IMR-90 (cell line): Measurements from ENCODE around the gene TOP2A. TPM values are rescaled to one million over a fixed set of nuclear protein-coding genes. Genes with fewer than 3 reads are reported as not detected.

Source experiments
- ATAC-seq: fragments of 200-7000 bp; cut with Tn5 transposase; 2 replicates; pipeline ENCODE4 v1.9.1; 2020; ENCODE audit warnings: low read depth, mild to moderate bottlenecking, moderate library complexity
- BruUV-seq: library from RNA; stranded (reverse); fragments of 400-500 nt; replicated peaks from 2 replicates; lab custom pipeline; 2021; lab: Mats Ljungman, UMichigan
- CTCF ChIA-PET: fragments of 300-600 bp; formaldehyde crosslinking; extraction: SDS; loops from one replicate; lab custom pipeline; 2021; ENCODE audit warnings: antibody characterized with exemption; lab: Yijun Ruan, JAX
- POLR2A ChIA-PET: fragments of 300-600 bp; sonication (Branson Sonifier 250); formaldehyde crosslinking; loops from one replicate; lab custom pipeline; 2022; ENCODE audit warnings: antibody characterized with exemption; ENCODE audit not compliant: unreplicated experiment; lab: Charles Lee
- DNase-seq: peaks from one replicate; pipeline ENCODE4 v3.0.0; 2013
- H2AFZ ChIP-seq: replicated peaks from 2 replicates; pipeline ENCODE3; 2013; ENCODE audit warnings: low read length, mild to moderate bottlenecking; ENCODE audit not compliant: poor library complexity
- H2AK5ac ChIP-seq: 2 replicates; pipeline ENCODE4 v1.6.1; 2013; ENCODE audit warnings: low read depth, low read length, inconsistent platforms
- H2AK9ac ChIP-seq: replicated peaks from 2 replicates; pipeline ENCODE3; 2013; ENCODE audit warnings: mild to moderate bottlenecking, low read depth, low read length, moderate library complexity; ENCODE audit not compliant: poor library complexity
- H2BK120ac ChIP-seq: 2 replicates; pipeline ENCODE4 v1.6.1; 2013; ENCODE audit warnings: low read depth, low read length, inconsistent platforms
- H2BK15ac ChIP-seq: 3 replicates; pipeline ENCODE4 v1.6.1; 2013; ENCODE audit warnings: low read depth, low read length, inconsistent platforms
- H2BK20ac ChIP-seq: 2 replicates; pipeline ENCODE4 v1.6.1; 2013; ENCODE audit warnings: low read depth, mild to moderate bottlenecking, inconsistent platforms, low read length, moderate library complexity
- H2BK5ac ChIP-seq: 2 replicates; pipeline ENCODE4 v1.6.1; 2013; ENCODE audit warnings: mild to moderate bottlenecking, low read depth, low read length, inconsistent platforms; ENCODE audit not compliant: poor library complexity, severe bottlenecking
- H3K14ac ChIP-seq: replicated peaks from 2 replicates; pipeline ENCODE4 v1.6.1; 2013; ENCODE audit warnings: low read depth, low read length, inconsistent platforms
- H3K18ac ChIP-seq: 2 replicates; pipeline ENCODE4 v1.6.1; 2013; ENCODE audit warnings: low read depth, low read length, control low read depth
- H3K23ac ChIP-seq: 2 replicates; pipeline ENCODE4 v1.6.1; 2013; ENCODE audit warnings: low read depth, low read length, inconsistent platforms
- H3K27ac ChIP-seq: 2 replicates; pipeline ENCODE4 v1.5.1; 2013; ENCODE audit warnings: mild to moderate bottlenecking, control low read depth, low read length; ENCODE audit not compliant: insufficient read depth
- H3K27me3 ChIP-seq: 2 replicates; pipeline ENCODE4 v1.6.1; 2013; ENCODE audit warnings: low read length; ENCODE audit not compliant: control insufficient read depth, insufficient read depth
- H3K36me3 ChIP-seq: 2 replicates; pipeline ENCODE4 v1.6.1; 2013; ENCODE audit warnings: low read length, mixed read lengths; ENCODE audit not compliant: control insufficient read depth, insufficient read depth
- H3K4ac ChIP-seq: 2 replicates; pipeline ENCODE4 v1.6.1; 2013; ENCODE audit warnings: low read depth, low read length, inconsistent platforms
- H3K4me1 ChIP-seq: 2 replicates; pipeline ENCODE4 v1.6.1; 2013; ENCODE audit warnings: low read length, mixed read lengths; ENCODE audit not compliant: control insufficient read depth, insufficient read depth
- H3K4me2 ChIP-seq: 2 replicates; pipeline ENCODE4 v1.6.1; 2013; ENCODE audit warnings: low read depth, mild to moderate bottlenecking, control low read depth, low read length, moderate library complexity
- H3K4me3 ChIP-seq: 2 replicates; pipeline ENCODE4 v1.5.1; 2013; ENCODE audit warnings: low read depth, mild to moderate bottlenecking, control low read depth, low read length, moderate library complexity; ENCODE audit not compliant: insufficient read depth
- H3K56ac ChIP-seq: 2 replicates; pipeline ENCODE4 v1.6.1; 2013; ENCODE audit warnings: low read length, inconsistent platforms; ENCODE audit not compliant: insufficient read depth; ENCODE audit errors: extremely low read depth
- H3K79me1 ChIP-seq, 2 experiments: 2 replicates each; pipeline ENCODE4 v1.6.1; 2013; ENCODE audit warnings: low read length in 2 of 2, inconsistent platforms in 1 of 2, low read depth in 1 of 2
- H3K9ac ChIP-seq: 2 replicates; pipeline ENCODE4 v1.6.1; 2013; ENCODE audit warnings: low read depth, low read length, control low read depth
- H3K9me1 ChIP-seq: 2 replicates; pipeline ENCODE4 v1.6.1; 2013; ENCODE audit warnings: low read length, inconsistent platforms; ENCODE audit not compliant: insufficient read depth
- H3K9me3 ChIP-seq: 2 replicates; pipeline ENCODE4 v1.6.1; 2013; ENCODE audit warnings: low read length; ENCODE audit not compliant: control insufficient read depth, insufficient read depth
- H4K20me1 ChIP-seq: 2 replicates; pipeline ENCODE4 v1.6.1; 2013; ENCODE audit warnings: low read length, inconsistent platforms; ENCODE audit not compliant: insufficient read depth
- H4K5ac ChIP-seq: 2 replicates; pipeline ENCODE4 v1.6.1; 2013; ENCODE audit warnings: mild to moderate bottlenecking, low read depth, low read length, control low read depth
- H4K8ac ChIP-seq, 2 experiments: 2 replicates each; pipeline ENCODE4 v1.6.1; 2013; ENCODE audit warnings: low read depth in 2 of 2, low read length in 2 of 2, control low read depth in 1 of 2, inconsistent platforms in 1 of 2
- H4K91ac ChIP-seq: 2 replicates; pipeline ENCODE4 v1.6.1; 2013; ENCODE audit warnings: low read depth, low read length, inconsistent platforms; ENCODE audit not compliant: insufficient read depth
- CEBPB ChIP-seq: IDR thresholded peaks from 2 replicates; pipeline ENCODE4 v1.6.1; 2012; ENCODE audit warnings: low read depth, low read length, improper control_type of control experiment
- CHD1 ChIP-seq: IDR thresholded peaks from 2 replicates; pipeline ENCODE4 v1.6.1; 2012; ENCODE audit warnings: low read depth, low read length, improper control_type of control experiment
- MAFK ChIP-seq: IDR thresholded peaks from 2 replicates; pipeline ENCODE4 v1.6.1; 2012; ENCODE audit warnings: low read depth, low read length, improper control_type of control experiment
- MAZ ChIP-seq: IDR thresholded peaks from 2 replicates; pipeline ENCODE4 v1.6.1; 2012; ENCODE audit warnings: low read depth, mild to moderate bottlenecking, low read length, improper control_type of control experiment, moderate library complexity, borderline replicate concordance
- MXI1 ChIP-seq: IDR thresholded peaks from 2 replicates; pipeline ENCODE4 v1.6.1; 2012; ENCODE audit warnings: low read depth, mild to moderate bottlenecking, low read length, moderate library complexity, borderline replicate concordance
- NFE2L2 ChIP-seq: fragments of 150-350 bp; IDR thresholded peaks from 2 replicates; pipeline ENCODE4 v1.6.1; 2016; ENCODE audit warnings: low read depth, mild to moderate bottlenecking, low read length
- POLR2A ChIP-seq: IDR thresholded peaks from 2 replicates; pipeline ENCODE4 v1.6.1; 2012; ENCODE audit warnings: mild to moderate bottlenecking, low read depth, low read length
- RAD21 ChIP-seq: IDR thresholded peaks from 2 replicates; pipeline ENCODE4 v1.6.1; 2012; ENCODE audit warnings: low read length, improper control_type of control experiment
- RCOR1 ChIP-seq: IDR thresholded peaks from 2 replicates; pipeline ENCODE4 v1.6.1; 2012; ENCODE audit warnings: mild to moderate bottlenecking, low read length, improper control_type of control experiment; ENCODE audit not compliant: insufficient replicate concordance
- RFX5 ChIP-seq: IDR thresholded peaks from 2 replicates; pipeline ENCODE4 v1.8.0; 2012; ENCODE audit warnings: low read depth, mild to moderate bottlenecking, low read length, moderate library complexity
- WGBS, 2 experiments: methylation state at CpG; one replicate each; pipeline versions ENCODE4 v1.1.5 to v1.1.7; 2013; ENCODE audit warnings: missing lambda C conversion rate in 2 of 2; ENCODE audit not compliant: insufficient read length in 1 of 2; ENCODE audit errors: extremely low coverage in 2 of 2; 5-methylcytosine and 5-hydroxymethylcytosine counted together
- dilution Hi-C: fragments of 300-500 bp; cut with HindIII; formaldehyde crosslinking; loops from one replicate; pipeline ENCODE4 v1.14.3; 2018; ENCODE audit warnings: low sequenced_read_pairs; ENCODE audit not compliant: unreplicated experiment
- in situ Hi-C: fragments of 300-500 bp; cut with MboI; formaldehyde crosslinking; loops from 3 replicates; pipeline ENCODE4 v1.14.3; 2019; ENCODE audit warnings: low sequenced_read_pairs, inconsistent platforms, mixed read lengths
- intact Hi-C: fragments of 100-400 bp; cut with micrococcal nuclease; formaldehyde crosslinking; loops from 2 replicates; pipeline ENCODE4 v1.10.0; 2022
- polyA plus RNA-seq, 3 experiments: library from polyadenylated mRNA; depleted of rRNA; stranded (reverse); fragments of >200 nt; gene quantifications; 2 replicates each; pipeline ENCODE4 v1.2.3, GENCODE V29; 2012; ENCODE audit warnings: low replicate concordance in 1 of 3
- total RNA-seq: library from RNA; depleted of rRNA; stranded (reverse); fragments of >200 nt; gene quantifications from 2 replicates; pipeline ENCODE4 v1.2.3, GENCODE V29; 2012
- TF ChIP-seq, protein P1 (sequence below): fragments of 150-350 bp; IDR thresholded peaks from 2 replicates; pipeline ENCODE4 v1.6.1; 2017; ENCODE audit warnings: mild to moderate bottlenecking, antibody characterized with exemption, low read length, low read depth
- TF ChIP-seq, protein P2 (sequence below): conservative IDR thresholded peaks from 2 replicates; pipeline ENCODE4 v1.5.1; 2012; ENCODE audit warnings: mild to moderate bottlenecking, low read depth, low read length, improper control_type of control experiment
- TF ChIP-seq, protein P3 (sequence below): fragments of 150-350 bp; IDR thresholded peaks from 2 replicates; pipeline ENCODE4 v1.6.1; 2016; ENCODE audit warnings: low read depth, mild to moderate bottlenecking, low read length, moderate library complexity, borderline replicate concordance

TOP2A gene
- total and polyA plus RNA-seq, 2 of the 4 experiments (the other 2 are of a cell fraction) = 43.4 to 68.5 TPM

DNA sequence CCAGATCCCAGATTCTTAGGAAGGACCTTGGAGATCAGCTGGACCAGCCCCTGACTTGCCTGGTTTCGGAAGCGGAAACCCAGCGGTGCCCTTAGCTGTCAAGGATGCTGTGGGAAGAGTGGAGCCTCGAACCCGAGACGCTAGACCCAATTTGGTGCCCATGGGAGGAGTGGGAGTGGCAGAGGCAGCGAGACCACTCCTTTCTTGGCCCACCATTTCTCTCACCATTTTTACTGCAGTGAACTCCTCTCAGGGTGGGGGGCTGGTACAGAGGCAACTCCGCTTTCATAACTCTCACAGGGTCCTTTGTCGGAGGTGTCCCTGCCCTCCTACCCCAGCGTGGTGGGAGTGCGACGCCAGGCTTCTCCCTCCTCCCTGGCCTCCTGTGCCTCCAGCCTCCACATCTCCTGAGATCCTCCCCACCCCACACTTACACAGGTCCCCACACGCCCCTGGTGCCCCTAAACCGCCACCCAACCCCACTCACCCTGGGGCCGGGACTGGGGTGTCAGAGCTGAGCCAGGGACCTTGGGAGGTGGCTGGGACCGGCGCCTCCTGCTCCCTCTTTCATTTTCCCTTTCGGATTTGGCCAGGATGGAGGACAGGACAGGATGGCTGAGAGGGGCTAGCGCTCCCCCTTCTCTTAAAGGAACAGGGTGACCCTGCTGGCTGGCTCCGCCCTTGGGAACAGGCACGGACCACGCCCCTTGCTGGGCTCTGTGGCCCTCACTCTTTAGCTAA is 53.4 kb downstream of the TOP2A start, which contains the start of gene GJD3:
TSS of gene GJD3 (minus strand) at position 617 of the 741 bp plus-strand sequence. CDS start 922 bp downstream, outside the sequence.
- TSS peak; percentile 70 for BruUV-seq
- peak; percentile 10; the same call in 1 of the 2 replicates for ATAC-seq
- H3K4me3 ChIP-seq = peak within 1 kb of the TSS; percentile 48
- H2AK9ac ChIP-seq = peak within 1 kb of the TSS; percentile 84
- WGBS, 2 experiments = no CpG with 5 or more reads among the region's 22 CpGs
- ChIA-PET CTCF (interaction anchor here (1.9 kb wide), 1 partner anchor 169 kb away, joined by 9 read pairs; no protein-coding TSS in a partner anchor), POLR2A (interaction anchor here (0.6 to 1.0 kb wide), 3 partner anchors 21 to 164 kb away, joined by 3 to 5 read pairs (median 4); no protein-coding TSS in a partner anchor)
- H4K20me1 ChIP-seq = no peaks in the 10 kb centered on the region
- H4K8ac ChIP-seq = peak within 1 kb of the TSS in 1 of 2 experiments; percentile 72; a peak in 2 of 4 replicates
- intact Hi-C loops (loop anchor here (10.0 kb wide), 1 partner anchor 431 kb away; the partner anchor contains the start of gene KRT28), in situ Hi-C loops (loop anchor here (5.0 to 25.0 kb wide), 3 partner anchors 168 to 1298 kb away; partner anchors contain the start of genes KRT27 and KRT28), dilution Hi-C loops (no loop called here)
- H3K14ac ChIP-seq = peak within 1 kb of the TSS; percentile 37
- peak within 1 kb of the TSS; percentile 26; the same call in 1 of the 2 replicates for H3K9ac ChIP-seq
- peak within 1 kb of the TSS; percentile 93 for H2AFZ ChIP-seq
- no peak for DNase-seq
- 0 out of 2 replicates have a peak within 1 kb of the TSS, but pooled peaks have one; percentile 30 for H2BK120ac ChIP-seq
- no peaks in the 10 kb centered on the region; the same call in 1 of the 2 replicates for H3K9me1 ChIP-seq
- H2AK5ac ChIP-seq = peak within 1 kb of the TSS; percentile 39; the same call in 1 of the 2 replicates
- H2BK20ac ChIP-seq = no peak within 1 kb of the TSS
- peak within 1 kb of the TSS; percentile 83 for H3K4me2 ChIP-seq
- no peak within 1 kb of the TSS for H2BK5ac ChIP-seq
- no peaks in the 10 kb centered on the region for H3K27me3 ChIP-seq
- H2BK15ac ChIP-seq = no peak within 1 kb of the TSS
- H3K23ac ChIP-seq = 0 out of 2 replicates have a peak within 1 kb of the TSS, but pooled peaks have one; percentile 8
- no peaks in the 10 kb centered on the region for H3K36me3 ChIP-seq
- H3K79me1 ChIP-seq = peaks cover 0 to 7% of the 10 kb centered on the region in 2 experiments; a peak in 1 of 4 replicates
- H3K56ac ChIP-seq = no peak within 1 kb of the TSS
- peak within 1 kb of the TSS; percentile 50 for H3K4ac ChIP-seq
- no peak within 1 kb of the TSS for H4K91ac ChIP-seq
- H3K27ac ChIP-seq = no peak within 1 kb of the TSS
- H3K9me3 ChIP-seq = no peaks in the 10 kb centered on the region
- peak within 1 kb of the TSS; percentile 7; the same call in 1 of the 2 replicates for H4K5ac ChIP-seq
- H3K4me1 ChIP-seq = peaks cover 4% of the 10 kb centered on the region; the same call in 1 of the 2 replicates
- no peak within 1 kb of the TSS for H3K18ac ChIP-seq
- TF ChIP-seq MAZ = no peak
- no peak for TF ChIP-seq CEBPB
- no peak for TF ChIP-seq RFX5
- no peak for TF ChIP-seq CHD1
- no peak for TF ChIP-seq RCOR1
- no peak for TF ChIP-seq NFE2L2
- TF ChIP-seq RAD21 = no peak
- TF ChIP-seq POLR2A = no peak
- no peak for TF ChIP-seq MAFK
- TF ChIP-seq MXI1 = no peak
- TF ChIP-seq, protein P1, sequence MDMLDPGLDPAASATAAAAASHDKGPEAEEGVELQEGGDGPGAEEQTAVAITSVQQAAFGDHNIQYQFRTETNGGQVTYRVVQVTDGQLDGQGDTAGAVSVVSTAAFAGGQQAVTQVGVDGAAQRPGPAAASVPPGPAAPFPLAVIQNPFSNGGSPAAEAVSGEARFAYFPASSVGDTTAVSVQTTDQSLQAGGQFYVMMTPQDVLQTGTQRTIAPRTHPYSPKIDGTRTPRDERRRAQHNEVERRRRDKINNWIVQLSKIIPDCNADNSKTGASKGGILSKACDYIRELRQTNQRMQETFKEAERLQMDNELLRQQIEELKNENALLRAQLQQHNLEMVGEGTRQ = no peak
- TF ChIP-seq, protein P2, sequence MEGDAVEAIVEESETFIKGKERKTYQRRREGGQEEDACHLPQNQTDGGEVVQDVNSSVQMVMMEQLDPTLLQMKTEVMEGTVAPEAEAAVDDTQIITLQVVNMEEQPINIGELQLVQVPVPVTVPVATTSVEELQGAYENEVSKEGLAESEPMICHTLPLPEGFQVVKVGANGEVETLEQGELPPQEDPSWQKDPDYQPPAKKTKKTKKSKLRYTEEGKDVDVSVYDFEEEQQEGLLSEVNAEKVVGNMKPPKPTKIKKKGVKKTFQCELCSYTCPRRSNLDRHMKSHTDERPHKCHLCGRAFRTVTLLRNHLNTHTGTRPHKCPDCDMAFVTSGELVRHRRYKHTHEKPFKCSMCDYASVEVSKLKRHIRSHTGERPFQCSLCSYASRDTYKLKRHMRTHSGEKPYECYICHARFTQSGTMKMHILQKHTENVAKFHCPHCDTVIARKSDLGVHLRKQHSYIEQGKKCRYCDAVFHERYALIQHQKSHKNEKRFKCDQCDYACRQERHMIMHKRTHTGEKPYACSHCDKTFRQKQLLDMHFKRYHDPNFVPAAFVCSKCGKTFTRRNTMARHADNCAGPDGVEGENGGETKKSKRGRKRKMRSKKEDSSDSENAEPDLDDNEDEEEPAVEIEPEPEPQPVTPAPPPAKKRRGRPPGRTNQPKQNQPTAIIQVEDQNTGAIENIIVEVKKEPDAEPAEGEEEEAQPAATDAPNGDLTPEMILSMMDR = no peak
- TF ChIP-seq, protein P3, sequence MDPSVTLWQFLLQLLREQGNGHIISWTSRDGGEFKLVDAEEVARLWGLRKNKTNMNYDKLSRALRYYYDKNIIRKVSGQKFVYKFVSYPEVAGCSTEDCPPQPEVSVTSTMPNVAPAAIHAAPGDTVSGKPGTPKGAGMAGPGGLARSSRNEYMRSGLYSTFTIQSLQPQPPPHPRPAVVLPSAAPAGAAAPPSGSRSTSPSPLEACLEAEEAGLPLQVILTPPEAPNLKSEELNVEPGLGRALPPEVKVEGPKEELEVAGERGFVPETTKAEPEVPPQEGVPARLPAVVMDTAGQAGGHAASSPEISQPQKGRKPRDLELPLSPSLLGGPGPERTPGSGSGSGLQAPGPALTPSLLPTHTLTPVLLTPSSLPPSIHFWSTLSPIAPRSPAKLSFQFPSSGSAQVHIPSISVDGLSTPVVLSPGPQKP = no peak
